Kidney epithelial cell (primary cell): ENCODE measurements around the gene TBC1D16. TPM values are rescaled to one million over a fixed set of nuclear protein-coding genes. Genes with fewer than 3 reads are reported as not detected.

Experiments
- DNase-seq: peaks from one replicate; pipeline ENCODE4 v3.0.0-alpha.2; 2010; ENCODE audit warnings: low read depth
- H3K27me3 ChIP-seq: 2 replicates; pipeline ENCODE4 v1.6.0; 2011; ENCODE audit warnings: low read length; ENCODE audit not compliant: control insufficient read depth, insufficient read depth
- H3K36me3 ChIP-seq: 2 replicates; pipeline ENCODE4 v1.5.1; 2011; ENCODE audit warnings: low read length; ENCODE audit not compliant: control insufficient read depth, insufficient read depth
- H3K4me3 ChIP-seq: 2 replicates; pipeline ENCODE4 v1.5.1; 2011; ENCODE audit warnings: low read depth, mild to moderate bottlenecking, control low read depth, low read length
- total RNA-seq: library from RNA; depleted of rRNA; stranded (reverse); fragments of >200 nt; gene quantifications from 2 replicates; pipeline ENCODE4 v1.2.3, GENCODE V29; 2015
- TF ChIP-seq, protein P1 (sequence below): IDR thresholded peaks from 2 replicates; pipeline ENCODE4 v1.5.1; 2011; ENCODE audit warnings: mild to moderate bottlenecking, moderate library complexity, low read length, control low read depth, inconsistent platforms; ENCODE audit not compliant: insufficient read depth, poor library complexity, severe bottlenecking

TBC1D16 gene
- total RNA-seq, 1 donor from 2014 or later = 58.5 TPM

DNA sequence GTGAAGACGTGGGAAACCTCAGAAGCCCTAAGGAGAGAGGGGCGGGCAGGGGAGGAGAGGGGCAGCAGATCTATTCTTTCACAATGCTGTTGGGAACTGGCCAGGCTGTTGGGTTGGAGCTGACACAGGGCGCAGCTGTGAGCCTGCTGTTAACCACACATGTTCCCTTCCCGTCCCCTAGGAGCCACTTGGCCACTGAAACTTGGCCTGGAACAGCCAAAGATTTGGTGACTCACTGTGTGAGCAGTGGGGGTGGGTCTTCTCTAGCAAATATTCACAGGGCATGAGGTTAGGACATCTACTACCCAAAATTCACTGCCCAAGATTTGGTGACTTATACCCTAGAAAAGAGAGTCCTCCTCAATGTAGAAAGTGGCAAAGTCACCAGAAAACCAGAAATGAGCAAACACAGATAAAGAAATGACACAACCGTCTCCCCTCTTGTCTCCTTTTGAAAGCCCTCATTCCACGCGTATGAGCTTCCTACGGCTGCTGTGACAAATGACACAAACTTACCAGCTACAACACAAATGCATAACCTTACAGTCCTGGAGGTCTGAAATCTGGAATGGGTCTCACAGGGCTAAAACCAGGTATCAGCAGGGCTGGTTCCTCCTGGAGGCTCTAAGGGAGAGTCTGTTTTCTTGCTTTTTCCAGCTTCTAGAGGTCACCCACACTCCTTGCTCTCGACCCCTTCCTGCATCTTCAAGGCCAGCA is 6.3 kb downstream of the TBC1D16 start:
- DNase-seq = no peak
- Histone ChIP-seq H3K27me3 (no peaks in the 10 kb centered on the region), H3K4me3 (no peak overlapping the region), H3K36me3 (no peaks in the 10 kb centered on the region)
- TF ChIP-seq, protein P1, sequence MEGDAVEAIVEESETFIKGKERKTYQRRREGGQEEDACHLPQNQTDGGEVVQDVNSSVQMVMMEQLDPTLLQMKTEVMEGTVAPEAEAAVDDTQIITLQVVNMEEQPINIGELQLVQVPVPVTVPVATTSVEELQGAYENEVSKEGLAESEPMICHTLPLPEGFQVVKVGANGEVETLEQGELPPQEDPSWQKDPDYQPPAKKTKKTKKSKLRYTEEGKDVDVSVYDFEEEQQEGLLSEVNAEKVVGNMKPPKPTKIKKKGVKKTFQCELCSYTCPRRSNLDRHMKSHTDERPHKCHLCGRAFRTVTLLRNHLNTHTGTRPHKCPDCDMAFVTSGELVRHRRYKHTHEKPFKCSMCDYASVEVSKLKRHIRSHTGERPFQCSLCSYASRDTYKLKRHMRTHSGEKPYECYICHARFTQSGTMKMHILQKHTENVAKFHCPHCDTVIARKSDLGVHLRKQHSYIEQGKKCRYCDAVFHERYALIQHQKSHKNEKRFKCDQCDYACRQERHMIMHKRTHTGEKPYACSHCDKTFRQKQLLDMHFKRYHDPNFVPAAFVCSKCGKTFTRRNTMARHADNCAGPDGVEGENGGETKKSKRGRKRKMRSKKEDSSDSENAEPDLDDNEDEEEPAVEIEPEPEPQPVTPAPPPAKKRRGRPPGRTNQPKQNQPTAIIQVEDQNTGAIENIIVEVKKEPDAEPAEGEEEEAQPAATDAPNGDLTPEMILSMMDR = no peak

DNA sequence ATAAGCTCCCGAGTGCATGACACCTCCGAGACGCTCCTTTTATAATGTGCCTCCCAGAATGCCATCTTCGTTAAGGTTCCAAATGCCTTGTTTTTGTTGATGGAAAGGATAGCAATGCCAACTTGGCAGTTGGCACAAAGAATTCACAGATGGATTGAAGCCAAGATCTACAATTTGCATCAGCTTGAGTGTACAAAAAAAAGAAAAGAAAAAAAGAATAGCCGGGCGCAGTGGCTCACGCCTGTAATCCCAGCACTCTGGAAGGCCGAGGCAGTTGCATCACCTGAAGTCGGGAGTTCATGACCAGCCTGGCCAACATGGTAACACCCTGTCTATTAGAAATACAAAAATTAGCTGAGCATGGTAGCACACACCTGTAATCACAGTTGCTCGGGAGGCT is 7.6 kb downstream of the TBC1D16 start:
- H3K27me3 ChIP-seq = no peaks in the 10 kb centered on the region
- H3K36me3 ChIP-seq = no peaks in the 10 kb centered on the region
- TF ChIP-seq, protein P1 = no peak
- H3K4me3 ChIP-seq = no peak overlapping the region
- DNase-seq = no peak

DNA sequence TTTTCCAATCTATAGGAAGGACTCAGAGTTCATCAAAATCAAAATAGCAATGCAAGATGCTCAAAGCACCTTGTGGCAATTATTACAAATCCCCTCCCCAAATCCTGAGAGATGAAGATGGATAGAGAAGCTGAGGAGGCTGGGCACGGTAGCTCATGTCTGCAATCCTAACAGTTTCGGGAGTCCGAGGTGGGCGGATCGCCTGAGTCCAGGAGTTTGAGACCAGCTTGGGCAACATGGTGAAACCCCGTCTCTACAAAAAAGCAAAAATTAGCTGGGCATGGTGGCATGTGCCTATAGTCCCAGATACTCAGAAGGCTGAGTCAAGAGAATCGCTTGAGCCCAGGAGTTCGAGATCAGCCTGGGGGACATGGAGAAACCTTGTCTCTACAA is 8.6 kb downstream of the TBC1D16 start:
- no peak overlapping the region for H3K4me3 ChIP-seq
- H3K27me3 ChIP-seq = no peaks in the 10 kb centered on the region
- H3K36me3 ChIP-seq = no peaks in the 10 kb centered on the region
- TF ChIP-seq, protein P1 = no peak
- no peak for DNase-seq

GRCh38 chr17:80026359-80027042 is 9.2 kb downstream of the TBC1D16 start:
- H3K36me3 ChIP-seq = no peaks in the 10 kb centered on the region

DNA sequence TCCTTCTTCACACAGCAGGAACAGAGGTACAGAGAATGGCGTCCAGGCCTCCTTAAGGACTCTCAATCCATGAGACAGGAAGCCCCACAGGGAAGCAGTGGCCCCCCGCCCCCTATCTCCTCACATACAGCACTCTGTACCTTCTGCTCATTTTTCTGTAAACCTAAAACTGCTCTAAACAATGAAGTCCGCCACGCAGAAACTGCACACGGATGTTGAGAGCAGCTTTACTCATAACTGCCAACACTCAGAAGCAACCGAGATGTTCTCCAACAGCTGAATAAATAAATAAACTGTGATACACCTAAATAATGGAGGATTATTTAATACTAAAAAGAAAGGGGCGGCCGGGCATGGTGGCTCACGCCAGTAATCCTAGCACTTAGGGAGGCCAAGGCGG is 9.9 kb downstream of the TBC1D16 start:
- no peak for DNase-seq
- Histone ChIP-seq H3K4me3 (no peak overlapping the region), H3K27me3 (no peaks in the 10 kb centered on the region), H3K36me3 (no peaks in the 10 kb centered on the region)
- TF ChIP-seq, protein P1 = no peak

More at GRCh38 chr17:80026359-80027042, 9.2 kb downstream of the TBC1D16 start:
- DNase-seq = no peak
- Histone ChIP-seq H3K27me3 (no peaks in the 10 kb centered on the region), H3K4me3 (no peak overlapping the region)
- TF ChIP-seq, protein P1 = no peak
